ENCODE data around the gene CLASP2.

- no peak for TF ChIP-seq CTCF (IDR thresholded peaks at IDR 0.05; ENCODE audit: low read depth, low read length)
- no peak for TF ChIP-seq EZH2phosphoT487 (IDR thresholded peaks at IDR 0.05; ENCODE audit: low read depth)
These were observed 12.0 kb downstream of the CLASP2 start for GRCh38 chr3:33706056-33706455.
